HG03108 (cell line): ENCODE results near the gene CIAO3.
"Not testable (repeated sequence)": the region's sequence is repeated elsewhere in the genome, so short reads cannot be mapped to it uniquely, and the experiment has no call there.

Source experiments
- ATAC-seq: cut with Tn5 transposase; IDR thresholded peaks from one replicate; pipeline ENCODE4 v1.9.1; 2021; ENCODE audit warnings: moderate library complexity; ENCODE audit not compliant: unreplicated experiment

CIAO3 gene

GRCh38 chr16:694863-695354, 45.9 kb downstream of the CIAO3 start:
- no peak for ATAC-seq

- no peak for ATAC-seq
These were observed 46.5 kb downstream of the CIAO3 start for GRCh38 chr16:694187-694862.

- ATAC-seq, result no peak
These were observed 47.0 kb downstream of the CIAO3 start for GRCh38 chr16:693766-694165.

- ATAC-seq, result no peak
These were observed 47.4 kb downstream of the CIAO3 start for GRCh38 chr16:693364-693763.

GRCh38 chr16:692356-693108, 48.3 kb downstream of the CIAO3 start:
- ATAC-seq, result no peak

GRCh38 chr16:691242-691641, 49.6 kb downstream of the CIAO3 start:
- not testable (repeated sequence) for ATAC-seq

GRCh38 chr16:689175-689897, 51.5 kb downstream of the CIAO3 start:
- no peak for ATAC-seq

- ATAC-seq, result no peak
These were observed 53.3 kb downstream of the CIAO3 start for GRCh38 chr16:687499-687898.

- no peak for ATAC-seq
These were observed 54.1 kb downstream of the CIAO3 start for GRCh38 chr16:686459-687260.

GRCh38 chr16:685967-686366, 54.8 kb downstream of the CIAO3 start:
- no peak for ATAC-seq

GRCh38 chr16:684961-685696, 55.7 kb downstream of the CIAO3 start:
- no peak for ATAC-seq

- ATAC-seq, result peak; percentile 64
These were observed 56.6 kb downstream of the CIAO3 start, which contains the start of gene JMJD8 for GRCh38 chr16:684071-684794. TSS of gene JMJD8 (minus strand) at chr16:684334. CDS start at chr16:684319, 15 bp downstream.

- ATAC-seq, result no peak
These were observed 57.3 kb downstream of the CIAO3 start for GRCh38 chr16:683396-684070.

GRCh38 chr16:682493-683395, 58.1 kb downstream of the CIAO3 start:
- no peak for ATAC-seq

GRCh38 chr16:681746-682427, 58.9 kb downstream of the CIAO3 start:
- no peak for ATAC-seq

GRCh38 chr16:680967-681745, 59.6 kb downstream of the CIAO3 start:
- no peak for ATAC-seq

- no peak for ATAC-seq
These were observed 60.2 kb downstream of the CIAO3 start for GRCh38 chr16:680625-680945.
